Measurements from ENCODE around the gene KRT73. TPM values are rescaled to one million over a fixed set of nuclear protein-coding genes. Genes with fewer than 3 reads are reported as not detected.

The KRT73 gene
- total RNA-seq, result 10 to 100 TPM in 1 of 4 donors, 1 to 10 TPM in 3; 3.0 to 15.3 (median 6.0) TPM

DNA sequence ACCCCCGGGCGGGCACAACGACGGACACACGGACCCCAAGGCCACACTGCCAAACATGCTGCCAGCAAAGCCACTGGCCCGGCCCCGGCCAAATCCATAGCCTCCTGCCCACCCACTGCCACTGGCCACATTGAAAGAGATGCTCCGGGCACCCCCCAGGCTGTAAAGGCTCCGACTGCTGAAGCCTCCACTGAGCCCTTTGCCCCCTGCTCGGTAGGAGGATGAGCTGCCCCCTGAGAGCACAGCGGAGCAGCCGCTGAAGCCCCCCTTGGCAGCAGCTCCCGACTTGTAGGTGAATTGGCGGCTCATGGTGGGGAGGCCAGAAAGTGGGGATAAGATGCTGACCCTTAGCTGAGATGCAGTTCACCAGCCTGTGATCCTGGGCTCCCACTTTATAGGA is at the start of gene KRT73:
TSS of gene KRT73 (minus strand) at position 344 of the 400 bp plus-strand sequence. CDS start at position 309, 35 bp downstream.
- WGBS, 2 donors, result 87 to 91% methylated on average over 14 of the region's 14 CpGs
- intact Hi-C loops (cut with DNase I; ENCODE audit: low total_unique reads), result no loop called here
- TF ChIP-seq, protein P1, sequence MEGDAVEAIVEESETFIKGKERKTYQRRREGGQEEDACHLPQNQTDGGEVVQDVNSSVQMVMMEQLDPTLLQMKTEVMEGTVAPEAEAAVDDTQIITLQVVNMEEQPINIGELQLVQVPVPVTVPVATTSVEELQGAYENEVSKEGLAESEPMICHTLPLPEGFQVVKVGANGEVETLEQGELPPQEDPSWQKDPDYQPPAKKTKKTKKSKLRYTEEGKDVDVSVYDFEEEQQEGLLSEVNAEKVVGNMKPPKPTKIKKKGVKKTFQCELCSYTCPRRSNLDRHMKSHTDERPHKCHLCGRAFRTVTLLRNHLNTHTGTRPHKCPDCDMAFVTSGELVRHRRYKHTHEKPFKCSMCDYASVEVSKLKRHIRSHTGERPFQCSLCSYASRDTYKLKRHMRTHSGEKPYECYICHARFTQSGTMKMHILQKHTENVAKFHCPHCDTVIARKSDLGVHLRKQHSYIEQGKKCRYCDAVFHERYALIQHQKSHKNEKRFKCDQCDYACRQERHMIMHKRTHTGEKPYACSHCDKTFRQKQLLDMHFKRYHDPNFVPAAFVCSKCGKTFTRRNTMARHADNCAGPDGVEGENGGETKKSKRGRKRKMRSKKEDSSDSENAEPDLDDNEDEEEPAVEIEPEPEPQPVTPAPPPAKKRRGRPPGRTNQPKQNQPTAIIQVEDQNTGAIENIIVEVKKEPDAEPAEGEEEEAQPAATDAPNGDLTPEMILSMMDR (IDR thresholded peaks at IDR 0.05), result no peak
- no peak within 1 kb of the TSS for H3K4me3 ChIP-seq (ENCODE audit: low read depth, poor library complexity, severe bottlenecking)
- no peak for DNase-seq (ENCODE audit: low spot score in 2 of 2)

DNA sequence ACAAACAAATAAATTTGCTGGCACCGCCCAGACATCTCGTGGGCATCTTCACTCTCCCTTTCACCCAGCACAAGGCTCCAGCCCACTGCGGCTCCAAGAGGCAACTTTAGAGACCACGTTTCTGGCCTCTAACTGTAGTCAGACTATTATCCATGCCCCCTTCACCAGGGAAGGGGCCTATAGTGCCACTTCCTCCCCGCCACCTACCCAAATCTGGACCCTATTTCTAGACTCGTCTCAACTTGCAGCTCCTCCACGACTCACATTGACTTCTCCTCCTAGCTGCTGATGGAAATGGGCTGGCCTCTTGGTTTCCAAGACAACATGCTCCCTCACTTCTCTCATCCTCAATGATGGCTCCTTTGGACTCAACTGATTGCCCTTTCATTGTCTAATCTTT is 49.6 kb upstream of the KRT73 start:
- intact Hi-C loops (cut with DNase I; ENCODE audit: low total_unique reads), result no loop called here
- WGBS, 2 donors, result 61 to 65% methylated on average over 7 of the region's 7 CpGs

DNA sequence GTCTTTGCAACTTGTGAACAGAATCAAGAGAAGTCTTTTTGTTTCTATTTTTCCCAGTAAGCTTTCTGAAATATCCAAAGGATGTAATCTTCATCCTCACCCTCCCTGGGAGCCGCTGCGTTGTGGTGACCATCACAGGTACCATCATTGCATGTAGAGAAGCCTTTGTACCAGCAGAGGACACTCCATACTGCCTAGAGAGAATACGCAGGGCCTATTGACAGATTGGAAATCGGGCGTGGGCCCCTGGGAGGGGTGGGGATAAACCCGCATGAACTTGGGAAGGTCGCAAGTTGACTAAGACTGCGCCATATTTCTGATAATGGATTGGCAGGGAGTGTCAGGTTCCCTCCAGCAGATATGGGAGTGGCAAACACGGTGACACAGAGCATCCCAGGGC is 49.1 kb upstream of the KRT73 start:
- WGBS, 2 donors, result 44 to 47% methylated on average over 6 to 9 of the region's 9 CpGs
- H3K4me3 ChIP-seq (ENCODE audit: low read depth, poor library complexity, severe bottlenecking), result no peak overlapping the region
- no peak for DNase-seq (ENCODE audit: low spot score in 2 of 2)
- no peak for TF ChIP-seq POLR2A (IDR thresholded peaks at IDR 0.05)
- TF ChIP-seq, protein P1 (IDR thresholded peaks at IDR 0.05), result no peak
- intact Hi-C loops (cut with DNase I; ENCODE audit: low total_unique reads), result no loop called here

More for the DNA sequence above, 49.6 kb upstream of the KRT73 start:
- TF ChIP-seq POLR2A (IDR thresholded peaks at IDR 0.05), result no peak
- TF ChIP-seq, protein P1 (IDR thresholded peaks at IDR 0.05), result no peak
- H3K4me3 ChIP-seq (ENCODE audit: low read depth, poor library complexity, severe bottlenecking), result no peak overlapping the region
- no peak for DNase-seq (ENCODE audit: low spot score in 2 of 2)

DNA sequence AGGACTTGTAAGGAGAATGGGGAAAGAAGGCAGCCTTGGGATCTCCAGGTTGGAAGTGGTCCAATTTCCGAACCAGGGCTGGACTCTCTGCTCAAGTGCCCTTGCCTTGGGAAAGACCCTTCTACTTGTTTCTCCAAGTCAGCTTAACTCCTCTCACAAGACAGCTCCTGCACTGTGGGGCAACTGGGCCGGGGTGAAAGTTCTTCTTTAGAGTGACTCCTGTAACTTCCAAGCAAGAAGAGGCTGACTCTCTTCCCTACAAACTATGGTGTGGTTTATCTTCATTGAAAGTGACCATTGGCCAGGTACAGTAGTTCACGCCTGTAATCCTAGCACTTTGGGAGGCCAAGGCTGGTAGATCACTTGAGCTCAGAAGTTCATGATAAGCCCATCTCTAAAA is 48.1 kb upstream of the KRT73 start:
- intact Hi-C loops (cut with DNase I; ENCODE audit: low total_unique reads), result no loop called here
- no peak overlapping the region for H3K4me3 ChIP-seq (ENCODE audit: low read depth, poor library complexity, severe bottlenecking)
- DNase-seq (ENCODE audit: low spot score in 2 of 2), result no peak
- WGBS, 2 donors, result 75 to 81% methylated on average over 3 of the region's 3 CpGs
- TF ChIP-seq, protein P1 (IDR thresholded peaks at IDR 0.05), result no peak
- no peak for TF ChIP-seq POLR2A (IDR thresholded peaks at IDR 0.05)

DNA sequence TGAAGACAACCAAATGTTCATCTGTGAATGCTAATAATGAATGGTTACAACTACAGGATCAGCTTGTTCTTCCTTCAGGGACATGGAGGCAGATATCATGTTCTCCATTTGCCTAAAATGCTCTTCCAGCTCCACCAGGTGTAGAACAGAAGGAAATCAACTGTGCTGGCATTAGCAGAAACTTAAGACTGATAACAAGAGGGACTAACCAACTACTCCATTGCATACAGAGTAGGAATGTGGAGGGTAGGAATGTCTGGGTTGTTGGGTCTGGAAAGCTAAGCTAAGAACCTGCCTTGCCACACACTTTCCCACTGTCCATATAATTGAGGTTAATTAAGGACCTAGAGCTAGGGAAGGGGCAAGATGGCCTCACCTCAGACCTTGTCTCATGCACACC is 45.1 kb upstream of the KRT73 start:
- TF ChIP-seq POLR2A (IDR thresholded peaks at IDR 0.05), result no peak
- TF ChIP-seq, protein P1 (IDR thresholded peaks at IDR 0.05), result no peak
- peak in 1 of 2 donors; percentile 23 for DNase-seq (ENCODE audit: low spot score in 2 of 2)
- intact Hi-C loops (cut with DNase I; ENCODE audit: low total_unique reads), result loop anchor here (5.0 kb wide), 1 partner anchor 214 kb away; no protein-coding TSS in a partner anchor
- H3K4me3 ChIP-seq (ENCODE audit: low read depth, poor library complexity, severe bottlenecking), result no peak overlapping the region

DNA sequence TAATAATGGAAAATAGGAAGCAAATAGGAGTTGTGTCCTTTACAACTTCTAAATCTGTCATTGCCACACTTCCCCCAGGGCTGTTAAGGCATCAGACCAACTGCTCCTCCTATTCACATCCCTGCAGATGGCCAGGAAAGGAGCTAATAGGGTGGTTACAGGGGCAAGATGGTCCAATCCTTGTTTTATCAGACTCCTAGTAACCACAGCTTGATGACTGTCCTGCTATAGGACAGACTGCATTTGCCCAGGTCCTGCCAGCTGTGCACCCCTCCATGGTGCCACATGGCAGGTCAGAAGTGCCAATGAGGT is 44.5 kb upstream of the KRT73 start:
- intact Hi-C loops (cut with DNase I; ENCODE audit: low total_unique reads), result loop anchor here (5.0 kb wide), 1 partner anchor 214 kb away; no protein-coding TSS in a partner anchor
- DNase-seq (ENCODE audit: low spot score in 2 of 2), result no peak
- TF ChIP-seq, protein P1 (IDR thresholded peaks at IDR 0.05), result no peak
- TF ChIP-seq POLR2A (IDR thresholded peaks at IDR 0.05), result no peak
- H3K4me3 ChIP-seq (ENCODE audit: low read depth, poor library complexity, severe bottlenecking), result no peak overlapping the region
